ENCODE data around the gene HOMER2. TPM values are rescaled to one million over a fixed set of nuclear protein-coding genes. Genes with fewer than 3 reads are reported as not detected.

HOMER2 gene
- total RNA-seq, 1 experiment from 2014 or later = 14.2 TPM

GRCh38 chr15:82977076-82977475 lies 24.6 kb upstream of the HOMER2 start:
- TF ChIP-seq CTCF (conservative IDR thresholded peaks at IDR 0.05) = no peak
- DNase-seq = no peak
- Histone ChIP-seq H3K9me3 (ENCODE audit: control insufficient read depth, low read depth, low read length) (no peaks in the 10 kb centered on the region), H3K56ac (ENCODE audit: insufficient read length, low read depth, low read length) (no peak overlapping the region), H3K79me1 (ENCODE audit: insufficient read depth, low read depth, low read length, poor library complexity, severe bottlenecking) (no peaks in the 10 kb centered on the region), H3T11ph (ENCODE audit: low read length) (no peak overlapping the region), H3K27ac (ENCODE audit: insufficient read length, low read depth, low read length) (no peak overlapping the region), H3K4me1 (ENCODE audit: insufficient read depth, low read length) (no peaks in the 10 kb centered on the region), H3K18ac (ENCODE audit: insufficient read length, low read depth, low read length) (no peak overlapping the region), H2BK5ac (ENCODE audit: insufficient read length, low read length) (no peak overlapping the region), H3K23ac (ENCODE audit: insufficient read length, low read depth, low read length) (no peak overlapping the region), H2BK120ac (ENCODE audit: low read depth, low read length, poor library complexity, severe bottlenecking) (no peak overlapping the region), H2AK5ac (ENCODE audit: insufficient read length, low read length) (no peak overlapping the region), H3K4me2 (ENCODE audit: insufficient read depth, insufficient read length, low read length) (no peak overlapping the region), H3K4ac (ENCODE audit: low read depth, low read length) (no peak overlapping the region), H4K20me1 (ENCODE audit: control insufficient read depth, insufficient read depth, insufficient read length) (no peaks in the 10 kb centered on the region), H2BK20ac (ENCODE audit: low read depth, low read length, poor library complexity, severe bottlenecking) (no peak overlapping the region), H3K23me2 (ENCODE audit: insufficient read length, low read depth, low read length, poor library complexity, severe bottlenecking) (no peaks in the 10 kb centered on the region), H3K27me3 (ENCODE audit: insufficient read depth, low read length) (no peaks in the 10 kb centered on the region), H3K9ac (ENCODE audit: extremely low read depth, insufficient read length, low read length) (no peak overlapping the region), H3K79me2 (ENCODE audit: insufficient read depth, low read length) (no peaks in the 10 kb centered on the region), H2AFZ (ENCODE audit: low read length) (no peak overlapping the region), H2BK15ac (ENCODE audit: low read depth, low read length) (no peak overlapping the region), H4K8ac (replicated peaks; ENCODE audit: insufficient read length, low read depth, low read length) (no peak overlapping the region), H2BK12ac (ENCODE audit: insufficient read length, low read depth, low read length) (no peak overlapping the region), H4K5ac (ENCODE audit: insufficient read length, low read depth, low read length) (no peak overlapping the region), H4K91ac (ENCODE audit: insufficient read length, low read depth, low read length) (no peak overlapping the region), H3K14ac (ENCODE audit: insufficient read depth, low read length) (no peak overlapping the region)
- H3K4me1 Mint-ChIP-seq = no peaks in the 10 kb centered on the region
- H3K27ac Mint-ChIP-seq = no peak overlapping the region
- H3K4me3 Mint-ChIP-seq = no peak overlapping the region
- peaks cover 7% of the 10 kb centered on the region for H3K27me3 Mint-ChIP-seq (ENCODE audit: low read depth)
- H3K36me3 Mint-ChIP-seq (ENCODE audit: insufficient read depth in 1 of 3, low read depth in 3 of 3) = no peaks in the 10 kb centered on the region
- no peaks in the 10 kb centered on the region for H3K9me3 Mint-ChIP-seq
- no CpG with 5 or more reads among the region's 1 CpG for WGBS (ENCODE audit: extremely low coverage, insufficient read length, low lambda C conversion rate)

Data from H9 (cell line).